Loucy (cell line): ENCODE data around the gene RGS2.

ENCODE experiments used
- CTCF ChIP-seq: fragments of 200-600 bp; sonication (generic); conservative IDR thresholded peaks from 2 replicates; pipeline ENCODE4 v1.5.1; 2014; ENCODE audit warnings: mild to moderate bottlenecking, antibody characterized with exemption, low read length
- EZH2phosphoT487 ChIP-seq: fragments of 200-600 bp; IDR thresholded peaks from 2 replicates; pipeline ENCODE4 v1.6.1; 2018; ENCODE audit warnings: antibody characterized with exemption, mild to moderate bottlenecking, moderate library complexity, borderline replicate concordance

GRCh38 chr1:192766009-192766625 is 42.7 kb upstream of the RGS2 start:
- TF ChIP-seq CTCF: no peak
- TF ChIP-seq EZH2phosphoT487: no peak
